T follicular helper cell (primary cell): Measurements from ENCODE around the gene MRGPRE.

ENCODE experiments used
- DNase-seq: peaks from one replicate; pipeline ENCODE4 v3.0.0-alpha.2; 2020; ENCODE audit warnings: low read depth

MRGPRE gene

DNA sequence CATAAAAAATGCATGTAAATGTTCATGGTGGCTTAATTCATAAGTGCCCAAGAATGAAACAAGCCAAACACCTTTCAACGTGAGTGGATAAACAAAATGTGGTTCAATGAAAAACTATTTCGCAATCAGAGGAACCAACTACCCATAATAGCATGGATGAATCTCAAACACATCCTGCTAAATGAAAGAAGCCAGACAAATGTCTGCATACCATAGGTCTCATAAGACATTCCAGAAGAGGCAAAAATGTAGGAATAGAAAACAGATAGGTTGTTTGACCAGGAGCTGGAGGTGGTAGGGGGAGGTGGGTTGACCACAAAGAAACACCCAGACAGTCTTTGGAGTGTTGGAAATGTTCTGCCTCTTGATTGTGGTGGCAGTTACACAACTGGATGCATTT, 53.9 kb downstream of the MRGPRE start:
- no peak for DNase-seq

DNA sequence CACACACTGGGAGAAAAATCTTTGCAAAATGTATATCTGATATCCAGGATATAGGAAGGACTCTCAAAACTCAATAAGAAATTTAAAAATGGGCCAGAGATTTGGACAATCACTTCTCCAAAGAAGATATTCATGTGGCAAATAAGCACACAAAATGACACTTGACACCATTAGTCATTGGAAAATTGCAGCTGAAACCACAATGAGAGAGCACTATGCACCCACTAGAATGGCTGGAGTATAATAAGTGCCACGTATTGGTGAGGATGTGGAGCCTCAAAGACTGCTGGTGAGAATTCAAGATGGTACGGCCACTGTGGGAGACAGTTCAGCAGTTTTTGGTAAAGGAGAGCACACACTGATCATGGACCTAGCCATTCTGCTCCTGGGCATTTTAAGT, 54.3 kb downstream of the MRGPRE start:
- no peak for DNase-seq
